Thymus (tissue), 11 donors: ENCODE measurements around the gene CACNG6. TPM values are rescaled to one million over a fixed set of nuclear protein-coding genes. Genes with fewer than 3 reads are reported as not detected.

Experiments
- DNase-seq, 9 donors: peaks; one replicate each; pipeline ENCODE4 v3.0.0-alpha.2; 2013; ENCODE audit warnings: low spot score in 9 of 9, low read depth in 6 of 9, missing footprints in 1 of 9
- H3K27ac ChIP-seq, 2 donors: one replicate each; pipeline ENCODE4 v1.5.1; 2013; ENCODE audit warnings: control low read depth in 1 of 2, low read depth in 1 of 2, low read length in 1 of 2, mild to moderate bottlenecking in 1 of 2, moderate library complexity in 1 of 2
- H3K27me3 ChIP-seq, 2 donors: one replicate each; pipeline ENCODE4 v1.5.1; 2013; ENCODE audit warnings: low read length in 1 of 2; ENCODE audit not compliant: control insufficient read depth in 2 of 2, insufficient read depth in 1 of 2
- H3K36me3 ChIP-seq, 2 donors: one replicate each; pipeline ENCODE4 v1.5.1; 2013; ENCODE audit warnings: low read length in 1 of 2, mild to moderate bottlenecking in 1 of 2, moderate library complexity in 1 of 2; ENCODE audit not compliant: control insufficient read depth in 2 of 2, insufficient read depth in 2 of 2
- H3K4me1 ChIP-seq, 2 donors: one replicate each; pipeline ENCODE4 v1.5.1; 2013; ENCODE audit warnings: low read length in 2 of 2; ENCODE audit not compliant: control insufficient read depth in 2 of 2, insufficient read depth in 2 of 2
- H3K4me3 ChIP-seq, 2 donors: one replicate each; pipeline ENCODE4 v1.5.1; 2013; ENCODE audit warnings: low read length in 2 of 2, control low read depth in 1 of 2, mild to moderate bottlenecking in 1 of 2
- H3K9me3 ChIP-seq, 2 donors: one replicate each; pipeline ENCODE4 v1.5.1; 2013; ENCODE audit warnings: low read length in 1 of 2, mild to moderate bottlenecking in 1 of 2; ENCODE audit not compliant: control insufficient read depth in 2 of 2, insufficient read depth in 1 of 2
- WGBS: extraction: QIAGEN DNeasy Blood & Tissue Kit; methylation state at CpG from one replicate; pipeline ENCODE4 v1.1.7; 2013; 5-methylcytosine and 5-hydroxymethylcytosine counted together
- polyA plus RNA-seq: library from polyadenylated mRNA; stranded (reverse); fragments of 200-250 nt; gene quantifications from one replicate; pipeline ENCODE4 v1.2.3, GENCODE V29; 2013
- total RNA-seq: library from RNA; stranded (reverse); fragments of 120-200 nt; gene quantifications from one replicate; pipeline ENCODE4 v1.2.4, GENCODE V29; 2013
- donor health status: healthy.

CACNG6 gene
- total and polyA plus RNA-seq, 2 donors: 0.05 TPM

DNA sequence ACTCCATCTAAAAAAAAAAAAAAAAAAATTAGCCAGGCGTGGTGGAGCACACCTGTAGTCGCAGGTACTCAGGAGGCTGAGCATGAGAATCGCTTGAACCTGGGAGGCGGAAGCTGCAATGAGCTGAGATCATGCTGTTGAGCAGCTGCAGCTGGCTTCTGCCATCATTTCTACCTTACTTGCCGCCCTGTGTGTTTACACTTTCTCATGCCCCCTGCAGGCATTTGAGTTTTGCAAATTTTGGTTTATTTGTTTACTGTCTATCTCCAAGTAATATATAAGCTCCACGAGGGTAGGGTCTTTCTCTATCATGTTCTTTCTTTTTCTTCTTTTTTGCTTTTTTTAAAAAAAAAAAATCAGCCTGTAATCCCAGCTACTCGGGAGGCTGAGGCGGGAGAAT, 18.0 kb downstream of the CACNG6 start:
- WGBS: 94% methylated on average over 8 of the region's 8 CpGs
- no peaks in the 10 kb centered on the region for H3K9me3 ChIP-seq
- DNase-seq: no peak

DNA sequence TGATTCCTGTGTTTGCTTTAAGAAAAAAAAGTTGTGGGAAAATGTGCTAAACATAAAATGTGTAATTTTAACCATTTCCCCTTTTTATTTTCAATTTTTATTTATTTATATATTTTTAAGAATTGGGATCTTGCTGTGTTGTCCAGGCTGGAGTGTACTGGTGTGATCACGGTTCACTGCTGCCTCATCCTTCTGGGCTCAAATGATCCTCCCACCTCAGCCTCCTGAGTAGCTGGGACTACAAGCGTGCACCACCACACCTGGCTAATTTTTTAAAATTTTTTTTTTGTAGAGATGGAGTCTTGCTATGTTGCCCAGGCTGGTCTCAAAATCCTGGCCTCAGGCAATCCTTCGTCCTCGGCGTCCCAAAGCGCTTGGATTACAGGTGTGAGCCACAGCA, 19.0 kb downstream of the CACNG6 start:
- Histone ChIP-seq H3K27ac (no peak overlapping the region), H3K27me3 (peaks cover 0 to 5% of the 10 kb centered on the region in 2 donors), H3K9me3 (no peaks in the 10 kb centered on the region), H3K36me3 (no peaks in the 10 kb centered on the region), H3K4me3 (no peak overlapping the region), H3K4me1 (no peaks in the 10 kb centered on the region)
- DNase-seq: no peak
- 89% methylated on average over 6 of the region's 6 CpGs for WGBS

More for the DNA sequence above, 18.0 kb downstream of the CACNG6 start:
- peaks cover 0 to 5% of the 10 kb centered on the region in 2 donors for H3K27me3 ChIP-seq
- no peaks in the 10 kb centered on the region for H3K4me1 ChIP-seq
- no peak overlapping the region for H3K4me3 ChIP-seq
- H3K27ac ChIP-seq: no peak overlapping the region
- H3K36me3 ChIP-seq: no peaks in the 10 kb centered on the region

DNA sequence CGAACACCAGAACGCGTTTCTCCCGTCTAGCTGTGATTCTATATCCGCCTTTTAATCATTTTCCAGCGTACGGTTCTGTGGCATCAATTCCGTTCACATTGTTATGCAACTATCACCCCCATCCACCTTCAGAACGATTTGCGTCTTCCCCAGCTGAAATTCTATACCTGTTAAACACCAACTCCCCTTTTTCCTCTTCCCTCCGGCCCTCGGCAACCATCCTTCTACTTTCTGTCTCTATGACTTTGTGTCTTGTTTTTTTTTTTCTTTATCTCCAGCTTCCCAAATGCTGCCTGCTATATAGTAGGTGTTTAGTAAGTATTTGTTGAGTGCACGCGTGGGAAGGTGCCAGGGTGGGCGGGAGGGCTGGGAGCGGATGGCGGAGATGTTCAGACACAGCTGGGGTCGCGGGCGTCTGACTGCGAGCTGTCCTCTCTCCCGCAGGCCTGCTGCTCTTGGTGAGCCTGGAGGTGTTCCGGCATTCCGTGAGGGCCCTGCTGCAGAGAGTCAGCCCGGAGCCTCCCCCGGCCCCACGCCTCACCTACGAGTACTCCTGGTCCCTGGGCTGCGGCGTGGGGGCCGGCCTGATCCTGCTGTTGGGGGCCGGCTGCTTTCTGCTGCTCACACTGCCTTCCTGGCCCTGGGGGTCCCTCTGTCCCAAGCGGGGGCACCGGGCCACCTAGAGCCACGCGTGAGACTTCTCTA, 20.2 kb downstream of the CACNG6 start:
- Histone ChIP-seq H3K27me3 (peaks cover 0 to 5% of the 10 kb centered on the region in 2 donors), H3K36me3 (no peaks in the 10 kb centered on the region), H3K4me3 (no peak overlapping the region), H3K4me1 (no peaks in the 10 kb centered on the region), H3K27ac (no peak overlapping the region), H3K9me3 (no peaks in the 10 kb centered on the region)
- WGBS: 48% methylated on average over 36 of the region's 36 CpGs
- DNase-seq: no peak

DNA sequence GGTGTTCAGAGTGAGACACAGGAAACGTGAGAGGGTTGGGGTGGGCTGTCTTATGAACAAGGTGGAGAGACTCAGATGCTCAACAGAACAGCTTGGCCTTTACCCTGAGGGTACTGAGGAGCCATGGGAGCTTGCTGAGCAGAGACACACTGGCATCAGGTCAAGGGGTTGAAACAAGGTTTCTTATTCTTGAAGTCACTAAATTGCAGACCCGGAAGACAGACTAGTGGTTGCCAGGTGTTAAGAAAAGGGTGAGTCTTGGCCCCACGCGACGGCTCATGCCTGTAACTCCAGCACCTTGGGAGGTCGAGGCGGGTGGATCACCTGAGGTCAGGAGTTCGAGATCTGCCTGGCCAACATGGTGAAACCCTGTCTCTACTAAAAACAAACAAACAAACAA, 22.4 kb downstream of the CACNG6 start:
- 84% methylated on average over 8 of the region's 8 CpGs for WGBS
- no peak overlapping the region for H3K4me3 ChIP-seq
- H3K4me1 ChIP-seq: no peaks in the 10 kb centered on the region
- no peaks in the 10 kb centered on the region for H3K9me3 ChIP-seq
- H3K27ac ChIP-seq: no peak overlapping the region
- DNase-seq: no peak
- peaks cover 0 to 5% of the 10 kb centered on the region in 2 donors for H3K27me3 ChIP-seq
- H3K36me3 ChIP-seq: no peaks in the 10 kb centered on the region

DNA sequence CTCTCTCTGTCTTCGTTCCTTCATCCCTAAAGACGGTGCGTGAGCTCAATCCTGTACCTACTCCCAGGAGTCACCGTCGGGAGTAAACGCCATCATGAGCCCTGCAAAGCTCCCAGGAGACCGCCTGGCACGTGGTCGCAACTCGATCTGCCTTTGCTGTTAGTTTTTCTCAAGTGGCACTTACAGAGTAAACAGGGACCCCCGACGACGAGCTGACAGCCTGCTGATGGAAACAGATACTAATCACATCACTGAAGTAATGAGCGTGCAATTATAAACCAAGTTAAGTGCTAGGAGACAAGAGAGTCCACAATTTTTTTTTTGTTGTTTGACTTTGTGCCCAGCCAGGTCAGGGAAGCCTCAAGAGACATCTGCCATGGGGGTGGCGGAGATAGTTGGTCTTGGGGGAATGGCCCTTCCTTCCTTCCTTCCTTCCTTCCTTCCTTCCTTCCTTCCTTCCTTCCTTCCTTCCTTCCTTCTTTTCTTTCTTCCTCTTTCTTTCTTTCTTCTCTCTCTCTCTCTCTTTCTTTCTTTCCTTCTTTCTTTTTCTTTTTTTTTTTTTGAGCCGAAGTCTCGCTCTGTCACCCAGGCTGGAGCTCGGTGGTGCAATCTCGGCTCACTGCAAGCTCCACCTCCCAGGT, 23.6 kb downstream of the CACNG6 start:
- H3K4me3 ChIP-seq: no peak overlapping the region
- no peaks in the 10 kb centered on the region for H3K36me3 ChIP-seq
- peaks cover 0 to 5% of the 10 kb centered on the region in 2 donors for H3K27me3 ChIP-seq
- H3K9me3 ChIP-seq: no peaks in the 10 kb centered on the region
- no peaks in the 10 kb centered on the region for H3K4me1 ChIP-seq
- no peak overlapping the region for H3K27ac ChIP-seq
- 67% methylated on average over 19 of the region's 19 CpGs for WGBS
- DNase-seq: no peak

DNA sequence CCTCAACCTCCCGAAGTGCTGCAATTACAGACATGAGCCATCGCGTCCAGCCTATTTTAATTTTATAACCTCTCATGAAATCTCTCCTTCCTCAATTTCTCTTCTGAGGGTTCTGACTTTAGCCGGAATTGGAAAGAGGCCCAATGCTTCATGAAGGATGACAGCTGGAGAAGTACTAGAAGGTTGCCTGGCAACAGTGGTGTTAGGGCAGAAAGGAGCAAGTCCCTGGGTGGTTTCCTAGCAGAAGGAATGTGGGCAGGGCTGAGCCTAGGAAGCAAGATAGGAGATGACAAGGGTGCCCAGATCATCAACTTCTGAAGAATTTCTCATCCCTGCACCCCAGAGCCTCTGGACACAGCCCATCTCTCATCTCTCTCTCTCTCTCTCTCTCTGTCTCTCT, 25.8 kb downstream of the CACNG6 start:
- DNase-seq: no peak
- no peak overlapping the region for H3K4me3 ChIP-seq
- no peaks in the 10 kb centered on the region for H3K36me3 ChIP-seq
- H3K27ac ChIP-seq: no peak overlapping the region
- no peaks in the 10 kb centered on the region for H3K4me1 ChIP-seq
- H3K9me3 ChIP-seq: no peaks in the 10 kb centered on the region
- WGBS: 96% methylated on average over 4 of the region's 4 CpGs
- H3K27me3 ChIP-seq: no peaks in the 10 kb centered on the region

DNA sequence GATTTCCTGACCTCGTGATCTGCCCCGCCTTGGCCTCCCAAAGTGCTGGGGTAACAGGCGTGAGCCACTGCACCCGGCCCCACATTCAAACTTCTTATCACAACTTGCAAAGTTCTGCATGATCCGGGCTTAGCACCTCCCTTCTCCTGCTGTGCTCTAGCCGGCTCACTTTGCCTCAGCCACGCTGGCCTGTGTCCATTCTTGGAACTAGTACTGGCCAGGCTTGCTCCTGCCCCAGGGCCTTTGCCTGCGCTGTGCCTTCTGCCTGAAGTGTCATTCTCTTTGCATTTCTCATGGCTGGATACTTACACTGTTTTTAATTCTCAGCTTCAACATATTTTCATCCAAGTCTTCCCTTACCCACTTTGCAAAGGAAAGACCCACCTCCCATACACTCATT, 29.9 kb downstream of the CACNG6 start:
- Histone ChIP-seq H3K4me1 (no peaks in the 10 kb centered on the region), H3K36me3 (no peaks in the 10 kb centered on the region), H3K4me3 (no peak overlapping the region), H3K27me3 (peaks cover 0 to 5% of the 10 kb centered on the region in 2 donors), H3K9me3 (no peaks in the 10 kb centered on the region), H3K27ac (no peak overlapping the region)
- WGBS: 95% methylated on average over 8 of the region's 8 CpGs
- DNase-seq: no peak

DNA sequence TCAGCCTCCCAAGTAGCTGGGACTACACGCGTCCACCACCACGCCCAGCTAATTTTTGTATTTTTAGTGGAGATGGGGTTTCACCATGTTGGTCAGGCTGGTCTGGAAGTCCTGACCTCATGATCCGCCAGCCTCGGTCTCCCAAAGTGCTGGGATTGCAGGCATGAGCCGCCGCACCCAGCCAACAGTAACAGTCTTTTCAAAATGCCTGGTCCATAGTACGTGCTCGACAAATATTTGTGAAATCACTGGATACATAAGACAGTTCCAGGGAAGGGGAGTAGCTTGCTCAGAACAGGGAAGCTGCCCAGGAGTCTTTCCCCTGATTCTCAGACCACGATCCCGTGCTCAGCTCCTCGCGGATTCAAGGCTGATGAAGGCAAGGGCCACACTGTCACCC, 30.5 kb downstream of the CACNG6 start:
- Histone ChIP-seq H3K4me3 (no peak overlapping the region), H3K27ac (no peak overlapping the region), H3K36me3 (no peaks in the 10 kb centered on the region), H3K27me3 (peaks cover 0 to 5% of the 10 kb centered on the region in 2 donors), H3K4me1 (no peaks in the 10 kb centered on the region), H3K9me3 (no peaks in the 10 kb centered on the region)
- WGBS: 97% methylated on average over 13 of the region's 13 CpGs
- DNase-seq: no peak

DNA sequence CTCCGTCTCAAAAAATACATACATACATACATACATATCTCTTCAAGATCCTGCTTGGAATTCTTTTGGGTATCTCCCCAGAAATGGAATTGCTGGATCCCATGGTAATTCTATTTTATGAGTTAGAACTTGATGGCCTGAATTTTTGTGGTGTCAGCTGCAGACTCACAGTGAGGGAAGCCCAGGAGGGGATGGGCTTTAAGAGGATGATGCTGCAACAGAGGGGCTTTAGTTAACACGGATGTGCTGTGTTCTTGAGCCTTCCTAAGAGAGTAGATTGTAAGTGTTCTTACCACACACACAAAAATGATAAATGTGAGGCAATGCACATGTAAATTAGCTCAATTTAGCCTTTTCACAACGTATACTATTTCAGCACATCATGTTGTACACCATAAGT, 31.8 kb downstream of the CACNG6 start:
- Histone ChIP-seq H3K9me3 (no peaks in the 10 kb centered on the region), H3K27ac (no peak overlapping the region), H3K4me3 (no peak overlapping the region), H3K36me3 (no peaks in the 10 kb centered on the region), H3K27me3 (peaks cover 0 to 5% of the 10 kb centered on the region in 2 donors), H3K4me1 (no peaks in the 10 kb centered on the region)
- WGBS: 56% methylated on average over 3 of the region's 3 CpGs
- no peak for DNase-seq
